ENCODE data around the gene PXMP4.

The PXMP4 gene

GRCh38 chr20:33684533-33685327 lies 35.4 kb downstream of the PXMP4 start:
- DNase-seq (ENCODE audit: low spot score): no peak

- DNase-seq (ENCODE audit: low spot score): no peak
These were observed 38.3 kb downstream of the PXMP4 start for GRCh38 chr20:33681728-33682353.

- DNase-seq (ENCODE audit: low spot score): no peak
These were observed 38.8 kb downstream of the PXMP4 start for GRCh38 chr20:33681288-33681687.

- DNase-seq (ENCODE audit: low spot score): no peak
These were observed 39.4 kb downstream of the PXMP4 start for GRCh38 chr20:33680686-33681085.

GRCh38 chr20:33679758-33680485 lies 40.2 kb downstream of the PXMP4 start:
- DNase-seq (ENCODE audit: low spot score): no peak

- peak; percentile 81 for DNase-seq (ENCODE audit: low spot score)
These were observed 42.0 kb downstream of the PXMP4 start for GRCh38 chr20:33677991-33678702.

GRCh38 chr20:33676652-33677645 lies 43.2 kb downstream of the PXMP4 start:
- no peak for DNase-seq (ENCODE audit: low spot score)

- DNase-seq (ENCODE audit: low spot score): no peak
These were observed 44.0 kb downstream of the PXMP4 start for GRCh38 chr20:33676121-33676520.

- DNase-seq (ENCODE audit: low spot score): no peak
These were observed 44.8 kb downstream of the PXMP4 start for GRCh38 chr20:33675136-33675959.

- peak; percentile 91 for DNase-seq (ENCODE audit: low spot score)
These were observed 45.6 kb downstream of the PXMP4 start, which contains the start of gene NECAB3 for GRCh38 chr20:33674294-33675135. Gene NECAB3, minus strand, starts transcription at chr20:33674428. Its CDS starts 76 bp downstream, at chr20:33674352.

GRCh38 chr20:33673410-33674293 lies 46.5 kb downstream of the PXMP4 start:
- DNase-seq (ENCODE audit: low spot score): no peak

GRCh38 chr20:33673114-33673409 lies 47.0 kb downstream of the PXMP4 start:
- DNase-seq (ENCODE audit: low spot score): no peak

GRCh38 chr20:33672426-33673113 lies 47.5 kb downstream of the PXMP4 start:
- DNase-seq (ENCODE audit: low spot score): no peak

GRCh38 chr20:33671573-33672288 lies 48.4 kb downstream of the PXMP4 start:
- DNase-seq (ENCODE audit: low spot score): no peak

- no peak for DNase-seq (ENCODE audit: low spot score)
These were observed 49.2 kb downstream of the PXMP4 start for GRCh38 chr20:33670715-33671499.

Data from left forelimb (tissue), 1 donor.